GM19193 (cell line): ENCODE data around the gene CASZ1.

Experiments
- POLR2A ChIP-seq: IDR thresholded peaks from 4 replicates; pipeline ENCODE4 v1.6.1; 2011; ENCODE audit not compliant: insufficient read depth, insufficient read length; ENCODE audit errors: extremely low read depth

CASZ1 gene

DNA sequence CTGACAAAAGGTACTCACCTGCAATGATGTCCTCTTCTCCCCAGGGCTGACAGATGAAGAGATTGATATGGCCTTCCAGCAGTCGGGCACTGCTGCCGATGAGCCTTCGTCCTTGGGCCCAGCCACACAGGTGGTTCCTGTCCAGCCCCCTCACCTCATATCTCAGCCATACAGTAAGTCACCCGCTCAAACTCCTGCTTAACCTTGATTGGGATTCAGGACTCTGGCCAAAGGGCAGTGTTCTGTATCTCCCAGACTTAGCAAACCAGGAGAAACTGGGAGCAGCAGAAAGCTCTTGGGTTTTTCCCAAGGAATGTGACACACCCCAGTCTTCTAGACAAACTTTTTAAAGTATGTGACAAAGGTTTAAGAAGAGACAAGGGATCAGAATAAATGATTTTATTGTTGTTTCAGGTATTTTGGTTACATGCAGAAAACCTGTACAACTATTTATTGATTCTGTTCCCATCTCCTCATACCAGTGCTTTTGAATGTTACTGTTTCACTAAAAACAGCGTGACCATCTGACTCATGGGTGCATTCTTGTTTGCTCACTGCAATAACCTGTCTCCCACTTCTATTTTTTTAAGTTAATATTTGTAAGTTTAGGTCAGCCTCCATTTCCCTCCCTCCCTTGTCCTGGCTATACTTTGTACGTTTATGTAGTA lies 197.1 kb downstream of the CASZ1 start:
- no peak for TF ChIP-seq POLR2A

DNA sequence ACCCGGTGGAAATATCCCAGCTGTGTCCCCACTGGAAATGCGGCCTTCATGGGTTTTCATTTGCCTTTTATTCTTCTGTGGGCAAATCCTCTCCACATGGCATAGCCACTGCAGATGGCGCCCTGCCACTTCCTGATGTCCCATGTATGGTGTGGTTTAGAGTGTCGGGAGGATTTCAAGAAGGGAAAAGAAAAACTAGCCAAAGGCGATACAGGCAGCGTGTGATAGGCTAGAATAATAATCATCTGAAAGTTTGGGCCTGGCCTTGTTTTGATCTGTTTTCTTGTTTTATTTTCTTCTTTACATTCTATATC lies 198.1 kb downstream of the CASZ1 start:
- no peak for TF ChIP-seq POLR2A

DNA sequence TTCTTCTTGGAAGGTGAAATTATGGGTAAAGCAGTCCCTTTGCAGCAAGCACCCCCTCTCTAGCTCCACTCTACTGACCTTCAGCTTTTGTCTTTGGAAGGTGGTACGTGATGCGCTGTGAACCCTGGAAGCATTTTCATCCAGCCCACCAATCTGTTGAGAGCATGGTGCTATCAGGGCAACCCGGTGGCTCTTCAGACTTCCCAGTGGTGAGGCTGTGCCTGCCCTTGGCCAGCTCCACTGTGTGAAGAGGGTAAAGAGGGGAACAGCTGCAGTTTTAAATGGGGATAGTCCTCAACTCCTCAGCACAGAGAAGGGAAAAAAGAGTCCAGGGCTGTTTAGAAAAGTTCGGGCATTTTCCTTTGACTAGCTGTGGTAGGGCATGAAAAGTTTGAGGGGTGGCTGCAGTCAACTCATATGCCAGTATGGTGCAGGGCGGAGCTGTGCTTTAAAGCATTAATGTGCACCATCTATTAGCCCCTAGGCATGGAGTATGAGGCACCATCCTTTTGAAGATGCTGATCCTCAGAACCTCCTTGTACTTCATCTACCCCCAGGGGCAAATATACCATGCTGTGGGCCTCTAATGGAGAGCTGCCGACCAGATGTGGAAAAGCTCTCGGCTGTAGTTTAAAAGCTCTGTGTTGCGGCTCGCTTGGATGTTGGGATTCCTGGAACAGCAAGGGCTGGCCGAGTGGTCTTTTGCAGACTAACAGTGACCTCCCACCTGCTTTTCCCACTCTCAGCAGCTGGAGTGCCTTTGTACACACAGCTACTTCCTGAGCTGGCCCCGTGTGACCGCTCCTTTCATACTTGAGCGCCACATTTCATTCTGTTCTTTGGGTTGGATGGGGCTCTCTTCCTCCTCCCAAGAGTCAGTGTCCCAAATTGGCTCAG lies 198.7 kb downstream of the CASZ1 start:
- TF ChIP-seq POLR2A = no peak

DNA sequence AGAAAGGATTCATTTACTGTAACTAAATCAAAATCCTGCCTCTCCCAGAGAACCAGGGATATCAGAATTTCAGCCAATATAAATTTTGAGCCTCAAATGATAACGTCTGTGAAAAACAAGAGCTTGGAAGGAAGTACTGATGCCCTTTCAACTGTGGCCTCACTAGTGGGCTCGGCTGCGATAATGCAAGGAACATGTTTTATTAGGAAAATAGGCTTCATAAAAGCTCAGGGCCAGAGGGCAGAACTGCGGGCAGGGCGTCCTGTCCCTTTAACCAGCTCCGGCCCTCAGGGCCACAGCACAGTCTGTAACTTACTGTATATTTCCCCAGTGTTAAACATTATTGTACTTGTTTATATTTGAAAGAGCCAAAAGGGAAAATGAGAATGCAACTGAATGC lies 199.7 kb downstream of the CASZ1 start:
- no peak for TF ChIP-seq POLR2A

DNA sequence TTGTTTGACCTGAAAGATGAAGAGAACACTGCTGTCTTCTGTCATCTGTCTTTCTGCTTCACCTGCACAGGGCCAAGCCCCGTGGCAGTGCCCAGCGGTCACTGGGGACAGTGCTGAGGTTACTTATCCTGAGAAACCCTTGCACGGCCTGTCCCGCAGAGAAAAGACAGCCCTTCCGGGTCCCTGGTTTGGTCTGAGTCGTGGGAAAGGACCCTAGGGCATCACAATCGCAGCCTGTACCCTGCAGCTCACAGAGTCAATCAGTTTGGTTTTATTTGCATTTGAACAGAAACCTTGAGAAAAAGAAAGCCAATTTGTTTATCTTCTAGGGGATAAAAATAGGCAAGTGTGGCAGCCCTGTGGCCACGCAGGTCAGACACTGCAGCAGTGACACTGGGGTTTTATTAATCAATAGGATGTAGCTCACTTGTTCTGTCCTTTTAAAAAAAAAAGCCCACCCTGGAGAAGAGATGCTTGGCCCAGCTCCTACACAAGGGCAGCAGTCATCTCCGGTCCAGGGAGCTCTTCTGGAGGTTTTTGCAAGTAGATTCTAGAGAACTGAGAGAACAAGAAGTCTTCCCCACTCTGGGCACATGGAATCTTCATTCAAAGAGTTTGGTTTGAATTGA lies 201.7 kb downstream of the CASZ1 start:
- TF ChIP-seq POLR2A = no peak

DNA sequence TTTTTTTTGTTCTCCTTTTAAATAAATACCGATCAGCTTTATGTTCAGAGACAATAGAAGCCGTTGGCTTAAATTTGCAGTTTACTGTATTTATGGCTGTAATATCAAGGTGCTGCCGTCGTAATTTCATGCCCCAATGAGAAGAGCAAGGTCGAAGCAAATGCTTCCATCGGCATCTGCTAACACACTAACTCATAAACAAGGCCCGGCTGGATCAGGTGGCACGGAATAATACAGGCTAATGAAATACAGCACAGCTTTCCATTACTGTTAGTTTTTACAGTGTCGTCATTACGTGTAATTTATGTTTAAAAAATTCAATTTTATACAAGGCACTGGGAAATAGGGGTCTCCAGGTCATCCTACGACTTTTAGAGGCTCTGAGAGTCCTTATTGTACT lies 202.7 kb downstream of the CASZ1 start:
- TF ChIP-seq POLR2A = no peak

DNA sequence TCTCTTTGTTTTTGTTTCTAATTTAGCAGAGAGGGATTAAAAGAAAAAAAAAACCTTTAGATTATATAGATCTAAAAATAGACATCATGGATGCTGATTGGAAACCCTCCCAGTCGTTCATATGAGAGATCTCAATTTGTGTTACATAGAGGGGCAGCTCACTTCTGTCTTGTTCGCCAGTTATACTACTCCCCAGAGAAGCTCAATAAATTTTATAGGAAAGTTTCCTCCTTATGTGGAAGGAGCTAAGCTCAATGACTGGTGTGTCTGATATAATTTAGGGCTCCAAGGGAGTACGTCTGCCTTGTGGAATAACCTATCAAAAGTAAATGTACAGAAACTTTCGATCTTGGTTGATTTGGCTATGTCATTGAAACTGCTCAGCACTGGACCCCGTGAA lies 204.1 kb downstream of the CASZ1 start:
- TF ChIP-seq POLR2A = no peak

DNA sequence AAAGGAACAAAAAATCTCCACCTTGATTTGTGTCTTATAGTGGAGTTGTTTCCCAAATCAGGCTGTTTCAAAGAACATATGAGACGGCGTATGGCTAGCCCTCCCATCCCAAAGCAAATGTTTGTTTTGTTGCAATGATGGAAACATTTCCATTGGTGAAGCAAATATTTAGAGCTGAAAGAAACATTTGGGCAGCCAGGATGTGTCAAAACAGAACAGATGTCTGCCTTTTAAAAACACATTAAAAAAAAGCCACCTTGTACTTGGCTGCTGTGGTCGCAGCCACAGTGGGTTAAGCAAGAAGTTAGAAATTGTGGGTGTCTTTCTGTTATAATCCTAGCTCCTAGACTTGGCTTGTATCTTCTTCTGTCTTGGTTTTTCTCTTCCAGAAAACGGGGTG lies 205.4 kb downstream of the CASZ1 start:
- TF ChIP-seq POLR2A = no peak

DNA sequence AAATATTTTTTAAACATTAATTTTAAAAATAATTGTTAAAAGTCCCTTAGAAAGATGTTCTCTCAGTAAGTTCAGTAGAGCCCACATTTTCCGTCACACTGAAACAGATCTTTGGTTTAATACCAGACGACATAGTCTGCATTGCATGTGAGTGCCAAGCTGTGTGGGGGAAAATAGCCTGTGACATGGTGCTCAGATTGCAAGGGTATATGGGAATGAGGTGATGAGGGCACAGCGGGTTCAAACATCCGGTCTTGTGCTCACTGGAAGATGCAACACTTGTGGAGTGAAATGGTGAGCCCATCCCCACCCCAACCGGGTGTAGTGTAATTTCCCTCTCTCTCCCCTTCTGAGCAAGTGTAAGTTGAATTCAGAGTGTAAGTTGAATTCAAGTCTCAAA lies 207.4 kb downstream of the CASZ1 start:
- no peak for TF ChIP-seq POLR2A

DNA sequence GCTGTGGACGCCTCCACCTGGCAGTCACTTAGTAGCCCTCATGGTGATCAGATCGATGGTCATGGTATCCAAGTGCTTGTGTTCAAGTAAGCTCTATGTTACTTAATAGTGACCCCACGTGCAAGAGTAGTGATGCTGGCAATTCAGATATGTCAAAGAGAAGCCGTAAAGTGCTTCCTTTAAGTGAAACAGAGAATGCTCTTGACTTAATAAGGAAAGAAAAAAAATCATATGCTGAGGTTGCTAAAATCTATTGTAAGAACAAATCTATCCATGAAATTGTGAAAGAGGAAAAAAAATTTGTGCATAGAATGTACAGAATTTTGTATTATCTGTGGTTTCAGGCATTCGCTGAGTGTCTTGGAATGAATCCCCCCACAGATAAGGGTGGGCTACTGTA lies 207.8 kb downstream of the CASZ1 start:
- TF ChIP-seq POLR2A = no peak
